ENCODE data around the gene OR6S1. TPM values are rescaled to one million over a fixed set of nuclear protein-coding genes. Genes with fewer than 3 reads are reported as not detected.

OR6S1 gene
- total RNA-seq, 1 donor from 2014 or later, result not detected

- no peak overlapping the region for H3K4me3 Mint-ChIP-seq
- no peaks in the 10 kb centered on the region for H3K27me3 Mint-ChIP-seq
- intact Hi-C loops (cut with micrococcal nuclease), result loop anchor here (2.0 to 5.0 kb wide), 4 partner anchors 100 to 832 kb away; partner anchors contain the start of genes CCNB1IP1, HNRNPC, METTL3 and RNASE6
- no peaks in the 10 kb centered on the region for H3K9me3 Mint-ChIP-seq
- DNase-seq (no peak), ATAC-seq (ENCODE audit: low read depth) (no peak)
- no peak for TF ChIP-seq CTCF (IDR thresholded peaks at IDR 0.05)
- H3K27ac Mint-ChIP-seq, result no peak overlapping the region
- POLR2A ChIA-PET, result interaction anchor here (1.5 to 7.4 kb wide), 10 partner anchors 10 to 421 kb away, joined by 5 to 180 read pairs (median 42); partner anchors contain the start of genes APEX1, OSGEP, PARP2 and PIP4P1
- no peaks in the 10 kb centered on the region for H3K36me3 Mint-ChIP-seq (ENCODE audit: low read depth)
- CTCF ChIA-PET, result interaction anchor here (1.0 to 8.0 kb wide), 6 partner anchors 11 to 70 kb away, joined by 4 to 95 read pairs (median 26); no protein-coding TSS in a partner anchor
- H3K4me1 Mint-ChIP-seq, result peaks cover 18% of the 10 kb centered on the region
These were observed 38.9 kb upstream of the OR6S1 start for GRCh38 chr14:20680363-20680762.

DNA sequence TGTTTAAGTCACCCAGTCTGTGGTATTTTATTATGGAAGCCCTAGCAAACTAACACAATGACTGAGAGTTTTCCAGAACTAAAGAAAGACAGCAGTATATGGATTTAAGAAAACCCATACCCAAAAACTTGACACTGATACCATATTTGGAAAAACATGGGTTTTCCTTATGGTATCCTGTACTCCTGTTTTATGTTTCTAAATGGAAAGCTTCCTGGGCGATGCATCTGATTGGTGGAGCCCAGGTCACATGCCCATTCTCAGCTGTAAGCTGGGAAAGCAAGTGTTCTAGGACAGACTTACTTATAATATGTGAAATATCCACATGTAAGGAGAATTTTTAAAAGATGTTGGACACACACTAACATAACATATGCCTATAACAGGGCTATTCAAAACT, 38.4 kb upstream of the OR6S1 start:
- Mint-ChIP-seq H3K36me3 (ENCODE audit: low read depth) (no peaks in the 10 kb centered on the region), H3K27ac (no peak overlapping the region), H3K4me1 (peaks cover 14% of the 10 kb centered on the region), H3K27me3 (no peaks in the 10 kb centered on the region), H3K4me3 (no peak overlapping the region), H3K9me3 (no peaks in the 10 kb centered on the region)
- no peak for ATAC-seq (ENCODE audit: low read depth)
- TF ChIP-seq CTCF (IDR thresholded peaks at IDR 0.05), result no peak
- intact Hi-C loops (cut with micrococcal nuclease), result loop anchor here (2.0 to 5.0 kb wide), 4 partner anchors 101 to 832 kb away; partner anchors contain the start of genes CCNB1IP1, HNRNPC, METTL3 and RNASE6
- no peak for DNase-seq
- ChIA-PET CTCF (interaction anchor here (1.0 to 8.0 kb wide), 4 partner anchors 10 to 70 kb away, joined by 4 to 95 read pairs (median 31); no protein-coding TSS in a partner anchor), POLR2A (interaction anchor here (1.5 to 7.4 kb wide), 5 partner anchors 10 to 422 kb away, joined by 5 to 180 read pairs (median 76); partner anchors contain the start of gene PIP4P1)

DNA sequence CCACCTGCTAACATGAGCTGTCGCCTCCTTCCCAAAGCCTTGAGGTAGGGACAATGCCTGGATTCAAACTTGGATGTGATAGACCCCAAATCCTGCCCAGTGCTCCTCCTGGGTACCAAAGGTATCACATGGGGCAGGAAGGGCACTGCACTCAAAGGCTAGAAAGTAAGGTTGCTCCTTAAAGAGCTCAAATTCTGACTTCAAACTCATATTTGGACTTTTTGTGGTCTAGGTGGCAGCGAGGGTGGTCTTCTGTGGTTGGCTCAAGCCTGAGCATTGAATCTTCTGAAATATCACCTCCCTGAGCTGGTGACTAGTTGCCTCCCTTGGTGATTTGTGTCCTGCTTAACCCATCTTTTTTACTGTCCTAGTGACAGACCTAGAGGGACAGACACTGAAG, 34.6 kb upstream of the OR6S1 start:
- Mint-ChIP-seq H3K4me3 (no peak overlapping the region), H3K9me3 (no peaks in the 10 kb centered on the region), H3K27me3 (no peaks in the 10 kb centered on the region), H3K4me1 (peaks cover 18% of the 10 kb centered on the region), H3K27ac (no peak overlapping the region), H3K36me3 (ENCODE audit: low read depth) (no peaks in the 10 kb centered on the region)
- ATAC-seq (ENCODE audit: low read depth), result no peak
- no peak for DNase-seq
- intact Hi-C loops (cut with micrococcal nuclease), result no loop called here
- TF ChIP-seq CTCF (IDR thresholded peaks at IDR 0.05), result no peak
- CTCF ChIA-PET, result interaction anchor here (1.7 kb wide), 1 partner anchor 8 kb away, joined by 4 read pairs; no protein-coding TSS in a partner anchor
- POLR2A ChIA-PET, result interaction anchor here (1.2 to 1.8 kb wide), 3 partner anchors 8 to 13 kb away, joined by 3 to 6 read pairs (median 4); no protein-coding TSS in a partner anchor

GRCh38 chr14:20675669-20676068, 34.2 kb upstream of the OR6S1 start:
- peaks cover 21% of the 10 kb centered on the region for H3K4me1 Mint-ChIP-seq
- peak; percentile 30 for ATAC-seq (ENCODE audit: low read depth)
- intact Hi-C loops (cut with micrococcal nuclease), result no loop called here
- DNase-seq, result no peak
- POLR2A ChIA-PET, result interaction anchor here (1.2 to 1.4 kb wide), 2 partner anchors 10 to 13 kb away, joined by 3 to 4 read pairs; no protein-coding TSS in a partner anchor
- CTCF ChIA-PET, result interaction anchor here (1.7 kb wide), 1 partner anchor 8 kb away, joined by 4 read pairs; no protein-coding TSS in a partner anchor
- H3K4me3 Mint-ChIP-seq, result no peak overlapping the region
- no peak for TF ChIP-seq CTCF (IDR thresholded peaks at IDR 0.05)
- no peak overlapping the region for H3K27ac Mint-ChIP-seq
- no peaks in the 10 kb centered on the region for H3K9me3 Mint-ChIP-seq
- no peaks in the 10 kb centered on the region for H3K36me3 Mint-ChIP-seq (ENCODE audit: low read depth)
- no peaks in the 10 kb centered on the region for H3K27me3 Mint-ChIP-seq

DNA sequence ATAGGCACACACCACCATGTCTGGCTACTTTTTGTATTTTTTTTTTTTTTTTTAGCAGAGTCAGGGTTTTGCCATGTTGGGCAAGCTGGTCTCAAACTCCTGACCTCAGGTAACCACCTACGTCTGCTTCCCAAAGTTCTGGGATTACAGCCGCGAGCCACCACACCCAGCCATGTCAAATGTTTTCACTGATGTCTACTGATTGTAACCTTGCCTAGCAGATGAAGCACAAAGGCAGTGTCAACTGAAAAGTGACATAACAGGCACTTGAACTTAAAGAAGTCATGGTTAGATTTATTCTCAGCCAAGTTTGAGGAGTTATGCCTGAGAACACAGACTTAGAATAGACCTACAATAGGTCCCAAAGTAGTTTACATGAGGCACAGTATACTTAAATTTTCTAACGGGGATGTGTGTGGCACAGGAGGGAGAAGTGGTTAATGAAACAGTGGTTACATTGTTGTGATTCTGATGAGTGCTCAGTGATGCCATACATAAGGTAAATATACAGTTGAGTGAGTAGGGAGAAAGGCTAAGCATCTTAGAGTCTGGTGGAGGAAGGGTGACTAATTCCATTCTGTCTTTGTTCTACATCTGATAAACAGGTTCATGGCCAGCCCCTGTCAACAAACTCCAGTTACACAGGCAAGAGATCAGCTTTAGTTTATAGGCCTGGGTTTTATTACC, 30.2 kb upstream of the OR6S1 start:
- no peak for DNase-seq
- CTCF ChIA-PET, result interaction anchor here (6.6 kb wide), 1 partner anchor 10 kb away, joined by 52 read pairs; the partner anchor contains the start of gene RNASE4
- no peak for TF ChIP-seq CTCF (IDR thresholded peaks at IDR 0.05)
- Mint-ChIP-seq H3K36me3 (ENCODE audit: low read depth) (no peaks in the 10 kb centered on the region), H3K27me3 (no peaks in the 10 kb centered on the region), H3K27ac (peak overlapping the region; percentile 46), H3K4me1 (peaks cover 44% of the 10 kb centered on the region), H3K9me3 (no peaks in the 10 kb centered on the region), H3K4me3 (no peak overlapping the region)
- intact Hi-C loops (cut with micrococcal nuclease), result no loop called here
- POLR2A ChIA-PET, result interaction anchor here (0.7 to 7.6 kb wide), 2 partner anchors 10 to 340 kb away, joined by 4 to 180 read pairs; partner anchors contain the start of gene RNASE4
- ATAC-seq (ENCODE audit: low read depth), result peak; percentile 22
